ENCODE results near the gene SYNE2.
"Not testable (repeated sequence)": the region's sequence is repeated elsewhere in the genome, so short reads cannot be mapped to it uniquely, and the experiment has no call there.

SYNE2 gene

DNA sequence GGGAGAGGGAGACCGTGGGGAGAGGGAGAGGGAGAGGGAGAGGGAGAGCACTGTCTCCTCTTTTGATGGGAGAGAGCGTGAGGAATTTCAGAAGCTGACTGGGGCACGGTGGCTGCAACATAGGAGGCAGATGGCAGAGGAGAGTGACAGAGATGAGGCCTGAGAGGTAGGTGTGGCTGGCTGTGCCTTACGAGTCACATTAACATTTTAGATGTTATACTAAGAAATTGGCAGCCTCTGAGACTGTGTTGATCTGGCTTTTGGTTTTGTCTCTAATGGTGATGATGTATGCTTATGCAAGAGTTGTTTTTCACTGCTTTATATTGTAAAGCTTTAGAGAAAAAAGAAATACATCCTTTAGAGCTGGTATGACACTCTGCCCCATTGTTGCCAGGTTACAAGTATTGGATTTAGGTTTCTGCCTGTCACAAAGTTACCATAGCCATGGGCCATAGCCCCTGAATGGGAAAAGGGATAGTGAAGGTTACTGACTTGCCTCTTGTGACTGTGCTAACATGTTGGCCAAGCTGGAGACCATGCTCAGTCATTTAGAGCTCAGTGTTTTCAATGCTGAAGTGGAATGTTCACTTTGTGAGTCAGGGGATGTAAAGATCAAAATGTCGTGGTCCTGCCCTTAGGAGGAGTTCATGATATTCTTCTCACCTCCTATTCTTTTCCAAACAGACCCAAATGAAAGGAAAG, 186.2 kb downstream of the SYNE2 start:
- no peak for DNase-seq

GRCh38 chr14:64040044-64040443, 187.2 kb downstream of the SYNE2 start:
- no peak for DNase-seq

- not testable (repeated sequence) for DNase-seq
Measured at GRCh38 chr14:64043296-64043695, 190.5 kb downstream of the SYNE2 start.

- no peak for DNase-seq
Measured at GRCh38 chr14:64045091-64045490, 192.3 kb downstream of the SYNE2 start.

GRCh38 chr14:64049616-64050381, 197.0 kb downstream of the SYNE2 start:
- no peak for DNase-seq

DNA sequence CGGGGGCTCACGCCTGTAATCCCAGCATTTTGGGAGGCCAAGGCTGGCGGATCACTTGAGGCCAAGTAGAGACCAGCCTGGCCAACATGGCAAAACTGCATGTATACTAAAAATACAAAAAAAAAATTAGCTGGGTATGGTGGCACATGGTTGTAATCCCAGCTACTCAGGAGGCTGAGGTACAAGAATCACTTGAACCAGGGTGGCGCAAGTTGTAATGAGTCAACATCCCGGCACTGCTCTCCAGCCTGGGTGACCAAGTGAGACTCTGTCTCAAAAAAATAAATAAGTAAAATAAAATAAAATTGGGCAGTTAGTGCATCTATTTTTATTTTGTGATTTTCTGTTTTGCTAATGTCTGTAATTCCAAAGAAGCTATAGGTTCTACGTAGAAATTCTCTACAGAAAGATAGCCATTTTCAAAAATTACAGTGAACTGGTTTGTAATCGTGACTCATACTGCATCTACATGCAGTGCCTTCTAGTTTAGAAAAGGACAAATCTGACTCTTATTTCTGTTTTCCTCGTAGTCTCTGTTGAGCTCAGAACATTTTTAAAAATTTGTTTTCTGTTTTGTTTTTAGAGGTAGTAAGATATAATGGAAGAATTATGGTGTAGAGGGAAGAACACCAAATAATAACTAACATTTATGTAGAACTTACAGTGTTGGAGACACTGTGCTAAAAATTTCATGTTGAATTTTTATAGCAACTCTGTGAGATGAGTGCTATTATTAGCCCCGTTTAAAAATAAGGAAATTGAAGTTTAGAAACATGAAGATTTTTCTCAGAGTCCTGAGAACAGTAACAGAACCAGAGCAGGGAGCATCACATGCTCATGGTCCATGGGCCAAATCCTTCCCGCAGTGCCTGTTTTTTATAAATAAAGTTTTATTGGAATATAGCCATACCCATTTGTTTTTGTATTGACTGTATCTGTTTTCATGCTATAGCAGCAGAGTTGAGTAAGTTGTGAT, 201.2 kb downstream of the SYNE2 start:
- no peak for DNase-seq

- DNase-seq: no peak
Measured at GRCh38 chr14:64059454-64060198, 206.8 kb downstream of the SYNE2 start.

- no peak for DNase-seq
Measured at GRCh38 chr14:64060199-64060545, 207.4 kb downstream of the SYNE2 start.

DNA sequence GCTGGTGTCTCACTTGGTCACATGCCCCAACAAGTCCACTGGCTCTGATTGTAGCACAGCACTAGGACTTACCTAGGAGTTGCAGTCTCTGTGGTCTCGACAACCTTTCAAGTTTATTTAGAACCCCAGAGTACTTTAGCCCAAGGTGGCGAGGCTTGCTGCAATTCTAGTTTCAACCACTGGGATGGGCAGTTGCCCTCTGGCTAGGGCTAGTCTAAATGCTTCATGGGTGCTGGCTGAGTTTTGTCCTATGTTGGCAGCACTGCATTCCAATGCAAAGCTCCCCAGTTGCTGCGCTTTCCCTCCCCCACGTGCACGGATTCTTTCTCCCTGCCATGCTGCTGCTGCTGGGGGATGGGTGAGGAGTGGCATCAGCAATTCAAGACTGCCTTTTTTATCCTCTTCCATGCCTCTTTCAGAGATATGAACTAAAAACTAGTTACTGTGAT, 207.9 kb downstream of the SYNE2 start:
- no peak for DNase-seq

GRCh38 chr14:64061115-64061514, 208.3 kb downstream of the SYNE2 start:
- no peak for DNase-seq

DNA sequence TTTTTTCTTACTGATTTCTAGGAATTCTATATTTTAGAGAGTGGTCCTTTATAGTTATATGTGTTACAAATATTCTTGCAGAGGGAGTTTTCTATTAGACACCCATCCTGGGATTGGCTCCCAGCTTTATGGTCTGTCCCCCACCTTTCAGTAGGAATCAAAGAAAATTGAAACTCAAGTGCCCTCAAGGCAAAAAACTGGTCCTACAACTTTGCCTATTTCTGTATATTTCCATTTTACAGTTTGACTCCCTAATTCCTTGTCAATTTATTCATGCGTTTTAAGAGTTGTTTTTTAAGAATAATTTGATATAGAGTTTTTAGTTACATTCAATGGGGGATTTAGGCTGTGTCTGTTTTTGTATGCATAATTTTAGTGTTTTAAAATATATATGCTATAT, 208.9 kb downstream of the SYNE2 start:
- no peak for DNase-seq

- DNase-seq: no peak
Measured at GRCh38 chr14:64062381-64063115, 209.7 kb downstream of the SYNE2 start.

DNA sequence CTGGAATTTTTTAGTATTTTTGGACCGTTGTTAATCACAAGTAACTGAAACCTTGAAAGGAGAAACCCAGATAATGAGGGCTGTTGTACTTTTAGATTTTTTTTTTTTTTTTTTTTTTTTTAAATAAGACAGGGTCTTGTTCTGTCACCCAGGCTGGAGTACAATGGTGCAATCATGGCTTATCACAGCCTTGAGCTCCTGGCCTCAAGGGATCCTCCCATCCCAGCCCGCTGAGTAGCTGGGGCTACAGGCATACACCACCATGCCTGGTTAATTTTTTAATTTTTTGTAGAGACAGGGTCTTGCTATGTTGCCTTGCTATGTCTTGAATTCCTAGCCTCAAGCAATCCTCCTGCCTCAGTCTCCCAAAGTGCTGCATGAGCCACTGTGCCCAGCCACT, 211.6 kb downstream of the SYNE2 start:
- no peak for DNase-seq

GRCh38 chr14:64069634-64070359, 217.0 kb downstream of the SYNE2 start:
- DNase-seq: no peak

DNA sequence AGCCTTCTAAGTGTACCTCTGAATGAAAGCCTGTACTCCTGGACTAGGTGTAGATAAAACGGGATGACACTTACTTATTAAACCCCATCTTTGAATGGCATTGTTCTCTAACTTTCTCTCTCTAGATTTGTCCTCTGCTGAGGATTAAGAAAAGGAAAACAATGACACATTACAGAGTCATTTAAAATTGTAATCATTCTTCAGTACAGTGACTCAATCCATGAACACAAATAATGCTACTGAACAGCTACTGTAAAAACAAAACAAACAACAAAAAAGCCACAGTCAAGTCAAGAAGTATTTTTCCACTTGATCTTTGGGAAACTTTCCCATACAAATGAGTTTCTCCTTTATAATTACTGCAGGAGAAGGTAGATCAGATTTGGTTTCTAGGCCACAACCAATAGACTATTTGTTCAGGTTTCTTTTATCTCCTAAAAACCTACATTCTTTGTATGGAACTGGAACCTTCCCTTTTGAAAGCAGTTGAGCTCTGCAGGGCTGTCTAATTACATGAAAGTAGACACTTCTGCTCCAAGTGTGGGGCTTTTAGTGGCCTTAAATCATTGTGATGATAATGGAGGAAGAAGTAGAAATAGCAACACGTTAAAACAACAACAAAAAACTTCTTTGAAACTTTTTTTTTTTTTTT, 222.3 kb downstream of the SYNE2 start:
- no peak for DNase-seq

DNA sequence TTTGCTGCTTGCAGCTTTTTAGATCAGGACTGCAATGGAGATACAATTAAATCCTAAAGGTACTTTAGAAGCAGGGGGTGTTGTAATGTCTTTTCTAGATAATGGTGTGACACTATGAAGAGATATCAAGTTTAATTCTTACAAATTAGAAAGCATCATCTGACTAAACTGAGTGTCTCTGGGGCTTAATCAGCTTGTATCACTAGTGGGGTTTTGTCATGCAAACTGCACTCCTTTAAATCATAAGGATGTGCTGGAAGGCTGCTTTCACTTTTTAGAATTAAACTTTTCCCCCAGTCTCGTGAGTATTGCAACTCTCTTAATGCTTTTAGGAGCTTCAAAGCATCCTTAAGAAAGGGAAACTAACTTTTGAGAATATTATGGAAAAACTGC, 222.8 kb downstream of the SYNE2 start:
- no peak for DNase-seq

DNA sequence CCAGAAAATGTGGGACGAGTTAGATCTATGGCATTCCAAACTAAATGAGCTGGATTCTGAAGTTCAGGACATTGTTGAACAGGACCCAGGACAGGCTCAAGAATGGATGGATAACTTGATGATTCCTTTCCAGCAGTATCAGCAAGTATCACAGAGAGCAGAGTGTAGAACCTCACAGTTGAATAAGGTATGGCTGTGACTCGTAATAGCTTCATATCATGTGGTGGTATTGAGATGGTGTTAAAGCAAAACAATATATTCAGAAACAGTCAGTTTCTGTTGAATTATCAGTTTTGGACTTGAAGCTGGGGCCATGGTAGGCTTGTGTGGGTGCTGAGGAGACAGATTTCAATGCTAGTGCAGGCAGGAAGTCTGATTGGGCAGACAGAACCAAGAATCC, 227.6 kb downstream of the SYNE2 start:
- no peak for DNase-seq

DNA sequence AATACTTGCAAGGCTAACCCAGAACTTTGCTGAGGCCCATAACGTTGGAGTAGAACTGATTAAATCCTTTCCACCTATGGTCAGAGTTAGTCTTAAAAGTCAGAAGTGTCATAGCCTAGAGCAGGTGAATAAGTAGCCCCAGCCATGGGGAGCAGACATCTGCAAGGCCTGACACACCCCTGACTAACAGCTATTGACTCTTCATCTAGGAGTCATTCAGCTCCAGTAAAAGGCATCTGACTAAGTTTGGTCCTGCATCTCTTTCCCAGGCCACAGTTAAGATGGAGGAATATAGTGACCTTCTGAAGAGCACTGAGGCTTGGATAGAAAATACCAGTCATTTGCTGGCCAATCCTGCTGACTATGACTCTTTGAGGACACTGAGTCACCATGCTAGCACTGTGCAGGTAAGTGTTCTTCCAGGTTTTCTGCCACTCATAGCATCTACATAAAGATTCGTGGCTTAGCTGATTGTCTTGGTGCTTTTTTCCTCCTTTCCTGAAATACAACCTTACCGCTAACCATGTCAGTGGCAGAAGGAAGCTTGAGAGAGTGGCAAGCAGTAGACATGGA, 228.5 kb downstream of the SYNE2 start:
- no peak for DNase-seq

DNA sequence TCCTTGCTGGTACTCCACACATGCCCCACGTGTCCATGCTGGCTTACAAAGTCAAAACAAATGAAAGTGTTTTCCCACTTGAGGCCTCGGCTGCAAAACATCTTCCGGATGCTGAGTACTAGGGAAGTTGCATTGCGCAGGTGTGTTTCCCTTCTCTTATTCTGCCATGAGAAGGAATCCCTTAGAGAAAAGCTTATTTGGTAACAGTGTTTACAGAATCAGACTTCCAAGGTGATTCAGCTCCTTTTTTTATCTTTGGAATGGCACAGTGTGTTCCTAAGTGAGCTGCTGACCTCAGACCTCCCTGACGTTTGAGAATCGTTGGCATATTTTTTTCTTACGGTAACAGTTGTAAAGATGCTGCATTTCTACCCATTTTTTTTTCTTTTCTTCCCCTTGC, 230.0 kb downstream of the SYNE2 start:
- DNase-seq: no peak

DNA sequence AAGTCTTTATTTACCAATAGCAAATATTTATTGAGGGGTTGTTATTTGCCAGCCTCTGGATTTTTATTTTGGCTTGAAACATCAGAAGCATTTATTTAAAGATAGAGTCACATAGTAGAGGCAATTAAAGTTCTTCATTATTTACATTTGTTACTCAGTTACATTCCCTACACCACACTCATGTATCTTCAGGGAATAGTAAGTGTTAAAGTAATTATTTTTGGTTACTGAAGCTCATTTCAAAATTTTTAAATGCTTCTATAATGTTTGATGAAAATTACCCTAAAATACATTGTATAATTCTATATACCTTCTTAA, 235.8 kb downstream of the SYNE2 start:
- DNase-seq: no peak

Data from right hindlimb (tissue), 1 donor.